Endothelial cell of umbilical vein (primary cell): ENCODE measurements around the gene SMYD4. TPM values are rescaled to one million over a fixed set of nuclear protein-coding genes. Genes with fewer than 3 reads are reported as not detected.

Experiments
- BruUV-seq: library from RNA; stranded (reverse); fragments of 400-500 nt; replicated peaks from 2 replicates; lab custom pipeline; 2021; lab: Mats Ljungman, UMichigan
- CTCF ChIA-PET: fragments of 300-600, 350-600 bp; sonication (Branson Sonifier 250); formaldehyde crosslinking; loops from one replicate; lab custom pipeline; 2021; ENCODE audit warnings: antibody characterized with exemption, inconsistent platforms; lab: Charles Lee
- POLR2A ChIA-PET: fragments of 300-600, 350-600 bp; sonication (Branson Sonifier 250); formaldehyde crosslinking; loops from one replicate; lab custom pipeline; 2021; ENCODE audit warnings: antibody characterized with exemption, inconsistent platforms; lab: Charles Lee
- DNase-seq: peaks from one replicate; pipeline ENCODE4 v3.0.0-alpha.2; 2011; ENCODE audit warnings: low read depth, low spot score
- FAIRE-seq: peaks from 2 replicates; lab custom pipeline; 2011; peaks lifted over from hg19 to GRCh38; lab: Jason Lieb, UNC
- H2AFZ ChIP-seq: 2 replicates; pipeline ENCODE4 v1.6.0; 2012; ENCODE audit warnings: low read depth, low read length, control low read depth, inconsistent platforms
- H3K27ac ChIP-seq: 2 replicates; pipeline ENCODE4 v1.5.1; 2011; ENCODE audit warnings: low read depth, mild to moderate bottlenecking, control low read depth, low read length, moderate library complexity; ENCODE audit not compliant: insufficient read depth
- H3K27me3 ChIP-seq, 2 experiments: 2 replicates each; pipeline versions ENCODE4 v1.6.0 to v1.6.1; 2011; ENCODE audit warnings: low read length in 2 of 2, mixed read lengths in 1 of 2; ENCODE audit not compliant: control insufficient read depth in 2 of 2, insufficient read depth in 2 of 2
- H3K36me3 ChIP-seq, 2 experiments: 2 replicates in 1 of 2; 3 replicates in 1 of 2; pipeline ENCODE4 v1.5.1; 2011; ENCODE audit warnings: low read length in 2 of 2, mild to moderate bottlenecking in 1 of 2, moderate library complexity in 1 of 2; ENCODE audit not compliant: control insufficient read depth in 2 of 2, insufficient read depth in 2 of 2; ENCODE audit errors: extremely low read depth in 1 of 2
- H3K4me1 ChIP-seq: 3 replicates; pipeline ENCODE4 v1.5.1; 2011; ENCODE audit warnings: mild to moderate bottlenecking, low read length; ENCODE audit not compliant: control insufficient read depth, insufficient read depth; ENCODE audit errors: extremely low read depth
- H3K4me2 ChIP-seq: 2 replicates; pipeline ENCODE4 v1.6.1; 2011; ENCODE audit warnings: low read length, control low read depth, mixed read lengths; ENCODE audit not compliant: insufficient read depth
- H3K4me3 ChIP-seq, 3 experiments: fragments of 200-600 bp in 1 of 3; sonication (generic), shearing (Covaris generic) in 1 of 3; replicated peaks in 1 of 3; 2 replicates each; pipeline ENCODE4 v1.5.1; 2011 to 2016; ENCODE audit warnings: control low read depth in 3 of 3, low read length in 3 of 3, mild to moderate bottlenecking in 2 of 3, inconsistent platforms in 1 of 3, low read depth in 1 of 3, moderate library complexity in 1 of 3; ENCODE audit not compliant: insufficient read depth in 1 of 3
- H3K79me2 ChIP-seq: 2 replicates; pipeline ENCODE4 v1.6.0; 2012; ENCODE audit warnings: low read length, inconsistent platforms; ENCODE audit not compliant: control insufficient read depth, insufficient read depth
- H3K9ac ChIP-seq: replicated peaks from 2 replicates; pipeline ENCODE3; 2011; ENCODE audit warnings: low read length, control low read depth; ENCODE audit not compliant: insufficient read depth; ENCODE audit errors: extremely low read depth
- H3K9me1 ChIP-seq: replicated peaks from 3 replicates; pipeline ENCODE4 v1.6.0; 2011; ENCODE audit warnings: mild to moderate bottlenecking, low read length; ENCODE audit not compliant: control insufficient read depth, insufficient read depth; ENCODE audit errors: extremely low read depth
- H3K9me3 ChIP-seq: replicated peaks from 2 replicates; pipeline ENCODE4 v1.5.1; 2012; ENCODE audit warnings: low read length, inconsistent platforms; ENCODE audit not compliant: control insufficient read depth, insufficient read depth
- H4K20me1 ChIP-seq: replicated peaks from 2 replicates; pipeline ENCODE3; 2011; ENCODE audit warnings: mild to moderate bottlenecking, low read length; ENCODE audit not compliant: control insufficient read depth, insufficient read depth; ENCODE audit errors: extremely low read depth
- CTCF ChIP-seq, 2 donors: IDR thresholded peaks; 1 replicate in 1 of 2; 2 replicates in 1 of 2; pipeline ENCODE4 v1.5.1; 2011; ENCODE audit warnings: low read length in 2 of 2, mild to moderate bottlenecking in 2 of 2, moderate library complexity in 2 of 2, control low read depth in 1 of 2, inconsistent platforms in 1 of 2, low read depth in 1 of 2; ENCODE audit not compliant: insufficient read depth in 1 of 2; ENCODE audit errors: extremely low read depth in 1 of 2
- EZH2 ChIP-seq: IDR thresholded peaks from 2 replicates; pipeline ENCODE4 v1.6.1; 2012; ENCODE audit warnings: borderline replicate concordance, low read depth, mild to moderate bottlenecking, moderate library complexity, low read length, inconsistent platforms; ENCODE audit not compliant: severe bottlenecking
- FOS ChIP-seq: IDR thresholded peaks from 2 replicates; pipeline ENCODE4 v1.6.1; 2011; ENCODE audit warnings: mild to moderate bottlenecking, low read length, moderate library complexity, borderline replicate concordance; ENCODE audit not compliant: insufficient read depth
- GATA2 ChIP-seq: IDR thresholded peaks from 2 replicates; pipeline ENCODE4 v1.7.0; 2011; ENCODE audit warnings: low read depth, mild to moderate bottlenecking, moderate library complexity, mixed read lengths, low read length; ENCODE audit not compliant: insufficient read length, insufficient read depth
- JUN ChIP-seq: IDR thresholded peaks from 2 replicates; pipeline ENCODE4 v1.6.1; 2011; ENCODE audit warnings: borderline replicate concordance, low read depth; ENCODE audit not compliant: insufficient read length, insufficient read depth
- MAX ChIP-seq: IDR thresholded peaks from 2 replicates; pipeline ENCODE4 v1.6.1; 2011; ENCODE audit not compliant: insufficient read depth, insufficient read length
- MYC ChIP-seq: IDR thresholded peaks from one replicate; pipeline ENCODE4 v1.6.1; 2011; ENCODE audit warnings: mild to moderate bottlenecking, low read depth, low read length
- POLR2A ChIP-seq: IDR thresholded peaks from 2 replicates; pipeline ENCODE4 v1.6.1; 2012; ENCODE audit warnings: low read depth, mild to moderate bottlenecking, control low read depth, low read length
- POLR2AphosphoS5 ChIP-seq: IDR thresholded peaks from 2 replicates; pipeline ENCODE4 v1.6.1; 2012; ENCODE audit warnings: low read depth, mild to moderate bottlenecking, control low read depth, low read length, moderate library complexity; ENCODE audit not compliant: insufficient read depth
- dilution Hi-C: fragments of 300-500 bp; cut with MboI; formaldehyde crosslinking; loops from one replicate; pipeline ENCODE4 v1.15.0; 2019; ENCODE audit warnings: low sequenced_read_pairs; ENCODE audit not compliant: extremely low pct_ligation_motif_present
- intact Hi-C: fragments of 100-400 bp; cut with micrococcal nuclease; formaldehyde crosslinking; loops from one replicate; pipeline ENCODE4 v1.10.0; 2022
- polyA plus RNA-seq, 4 experiments: library from polyadenylated mRNA; depleted of rRNA in 3 of 4; stranded (reverse) in 3 of 4; unstranded in 1 of 4; fragments of >200 nt; gene quantifications; 2 replicates each; pipeline versions ENCODE4 v1.2.1 to v1.2.3, GENCODE V29; 2011 to 2012; ENCODE audit warnings: missing spikeins in 1 of 4
- total RNA-seq: library from RNA; stranded (reverse); gene quantifications from 2 replicates; pipeline ENCODE4 v1.2.3, GENCODE V29; 2021

The SMYD4 gene
- total and polyA plus RNA-seq, 2 donors (not counting 3 experiments of a cell fraction or from before 2014, with no cell fraction given), result 6.0 to 14.6 TPM

GRCh38 chr17:1808644-1809043 is 21.1 kb downstream of the SMYD4 start:
- Histone ChIP-seq H3K4me1 (no peaks in the 10 kb centered on the region), H3K9ac (no peak overlapping the region), H2AFZ (no peak overlapping the region), H3K27ac (no peak overlapping the region), H3K9me1 (no peaks in the 10 kb centered on the region), H3K79me2 (no peaks in the 10 kb centered on the region), H4K20me1 (no peaks in the 10 kb centered on the region), H3K36me3 (peaks cover 3 to 5% of the 10 kb centered on the region in 2 experiments), H3K4me3 (no peak overlapping the region), H3K9me3 (no peaks in the 10 kb centered on the region), H3K27me3 (no peaks in the 10 kb centered on the region), H3K4me2 (no peak overlapping the region)
- BruUV-seq, result no TSS peak
- CTCF ChIA-PET, result interaction anchor here (0.6 kb wide), 1 partner anchor 14 kb away, joined by 6 read pairs; no protein-coding TSS in a partner anchor
- FAIRE-seq, result no peak
- TF ChIP-seq MYC (no peak), JUN (no peak), FOS (no peak), CTCF (IDR thresholded peaks at IDR 0.05; ENCODE audit: extremely low read depth in 1 of 2, insufficient read depth in 1 of 2, low read depth in 1 of 2, low read length in 2 of 2) (no peak), EZH2 (no peak), GATA2 (no peak), MAX (no peak), POLR2AphosphoS5 (no peak), POLR2A (no peak)
- POLR2A ChIA-PET, result no interaction called here
- DNase-seq, result no peak
- intact Hi-C loops, result no loop called here
- dilution Hi-C loops, result no loop called here
